Nephron (organoid): ENCODE data around the gene IQGAP2.

ENCODE experiments used
- H3K27ac Mint-ChIP-seq, 3 experiments: 2 replicates each; pipeline ENCODE4 v1.8.0; 2020; ENCODE audit warnings: mixed read lengths in 3 of 3, mild to moderate bottlenecking in 2 of 3, moderate library complexity in 1 of 3
- H3K27me3 Mint-ChIP-seq: 2 replicates; pipeline ENCODE4 v1.8.0; 2021; ENCODE audit warnings: low read depth, mild to moderate bottlenecking, moderate library complexity, mixed read lengths
- H3K36me3 Mint-ChIP-seq: 2 replicates; pipeline ENCODE4 v1.8.0; 2020; ENCODE audit warnings: low read depth, mixed read lengths
- H3K4me1 Mint-ChIP-seq: 2 replicates; pipeline ENCODE4 v1.8.0; 2020; ENCODE audit warnings: mixed read lengths
- H3K4me3 Mint-ChIP-seq, 3 experiments: 2 replicates each; pipeline ENCODE4 v1.8.0; 2020; ENCODE audit warnings: mild to moderate bottlenecking in 3 of 3, mixed read lengths in 3 of 3, moderate library complexity in 2 of 3
- H3K9me3 Mint-ChIP-seq: 2 replicates; pipeline ENCODE4 v1.8.0; 2020; ENCODE audit warnings: mixed read lengths
- CTCF ChIP-seq, 3 experiments: fragments of 200-600 bp; sonication (generic); IDR thresholded peaks; one replicate each; pipeline ENCODE4 v1.5.0; 2021; ENCODE audit warnings: antibody characterized with exemption in 3 of 3; ENCODE audit not compliant: unreplicated experiment in 3 of 3

Gene IQGAP2

GRCh38 chr5:76479281-76479680 is 76.2 kb downstream of the IQGAP2 start:
- peak overlapping the region in 1 of 3 experiments; percentile 15 for H3K27ac Mint-ChIP-seq
- H3K4me3 Mint-ChIP-seq = no peak overlapping the region
- H3K9me3 Mint-ChIP-seq = no peaks in the 10 kb centered on the region
- H3K4me1 Mint-ChIP-seq = peaks cover 9% of the 10 kb centered on the region
- no peaks in the 10 kb centered on the region for H3K36me3 Mint-ChIP-seq
- H3K27me3 Mint-ChIP-seq = no peaks in the 10 kb centered on the region
- TF ChIP-seq CTCF (IDR thresholded peaks at IDR 0.05; ENCODE audit: unreplicated experiment in 3 of 3) = no peak

GRCh38 chr5:76479973-76480667 is 77.0 kb downstream of the IQGAP2 start:
- TF ChIP-seq CTCF (IDR thresholded peaks at IDR 0.05; ENCODE audit: unreplicated experiment in 3 of 3) = no peak
- H3K4me3 Mint-ChIP-seq = no peak overlapping the region
- no peaks in the 10 kb centered on the region for H3K9me3 Mint-ChIP-seq
- peaks cover 9% of the 10 kb centered on the region for H3K4me1 Mint-ChIP-seq
- no peaks in the 10 kb centered on the region for H3K36me3 Mint-ChIP-seq
- no peaks in the 10 kb centered on the region for H3K27me3 Mint-ChIP-seq
- H3K27ac Mint-ChIP-seq = peak overlapping the region in 2 of 3 experiments; percentile 32 to 63

GRCh38 chr5:76482984-76483383 is 79.9 kb downstream of the IQGAP2 start:
- Mint-ChIP-seq H3K4me1 (peaks cover 5% of the 10 kb centered on the region), H3K27me3 (no peaks in the 10 kb centered on the region), H3K9me3 (no peaks in the 10 kb centered on the region), H3K27ac (peak overlapping the region; percentile 50 to 94 (median 87)), H3K4me3 (peak overlapping the region in 1 of 3 experiments; percentile 10), H3K36me3 (no peaks in the 10 kb centered on the region)
- TF ChIP-seq CTCF (IDR thresholded peaks at IDR 0.05; ENCODE audit: unreplicated experiment in 3 of 3) = no peak

GRCh38 chr5:76483433-76483832 is 80.3 kb downstream of the IQGAP2 start:
- Mint-ChIP-seq H3K9me3 (no peaks in the 10 kb centered on the region), H3K36me3 (no peaks in the 10 kb centered on the region), H3K27me3 (no peaks in the 10 kb centered on the region), H3K4me1 (peaks cover 5% of the 10 kb centered on the region), H3K4me3 (no peak overlapping the region), H3K27ac (peak overlapping the region; percentile 50 to 94 (median 87))
- TF ChIP-seq CTCF (IDR thresholded peaks at IDR 0.05; ENCODE audit: unreplicated experiment in 3 of 3) = no peak

GRCh38 chr5:76483881-76484280 is 80.8 kb downstream of the IQGAP2 start:
- peaks cover 5% of the 10 kb centered on the region for H3K4me1 Mint-ChIP-seq

More at GRCh38 chr5:76483881-76484280, 80.8 kb downstream of the IQGAP2 start:
- Mint-ChIP-seq H3K27ac (peak overlapping the region in 2 of 3 experiments; percentile 87 to 94), H3K4me3 (no peak overlapping the region), H3K36me3 (no peaks in the 10 kb centered on the region), H3K9me3 (no peaks in the 10 kb centered on the region), H3K27me3 (no peaks in the 10 kb centered on the region)
- TF ChIP-seq CTCF (IDR thresholded peaks at IDR 0.05; ENCODE audit: unreplicated experiment in 3 of 3) = no peak
